ENCODE data around the gene GGCX. TPM values are rescaled to one million over a fixed set of nuclear protein-coding genes. Genes with fewer than 3 reads are reported as not detected.

Gene GGCX
- total RNA-seq, 2 donors from 2014 or later, result 28.4 to 38.4 TPM

DNA sequence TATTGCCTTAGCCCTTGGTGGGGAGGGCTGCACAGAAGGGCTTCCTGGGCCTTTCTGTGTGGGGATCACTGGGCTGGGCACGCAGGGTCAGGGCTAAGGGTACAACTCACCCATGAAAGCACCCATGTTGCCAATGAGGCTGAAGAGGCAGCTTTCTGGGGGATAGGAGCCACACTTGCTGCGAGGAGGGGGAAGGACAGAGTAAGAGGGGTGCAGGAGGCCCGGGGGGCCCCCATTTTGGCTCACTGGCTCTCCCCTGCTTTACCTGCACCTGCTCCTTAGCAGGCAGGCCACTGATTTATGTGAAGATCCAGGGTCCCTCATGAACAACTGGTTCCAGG is 38.9 kb upstream of the GGCX start:
- H3K36me3 ChIP-seq, result peaks cover 15% of the 10 kb centered on the region
- no peak for ATAC-seq (ENCODE audit: insufficient number of reproducible peaks, low FRiP score, low read depth)
- no peaks in the 10 kb centered on the region for H3K9me3 ChIP-seq
- peaks cover 26 to 47% of the 10 kb centered on the region in 2 donors for H3K4me1 ChIP-seq (ENCODE audit: control insufficient read depth in 1 of 2, low read depth in 2 of 2)
- no peak for TF ChIP-seq CTCF (IDR thresholded peaks at IDR 0.05)
- H3K27ac ChIP-seq, result no peak overlapping the region
- no peaks in the 10 kb centered on the region for H3K27me3 ChIP-seq (replicated peaks; ENCODE audit: insufficient read depth)
- DNase-seq (ENCODE audit: low spot score), result no peak
- no peak overlapping the region for H3K4me3 ChIP-seq

DNA sequence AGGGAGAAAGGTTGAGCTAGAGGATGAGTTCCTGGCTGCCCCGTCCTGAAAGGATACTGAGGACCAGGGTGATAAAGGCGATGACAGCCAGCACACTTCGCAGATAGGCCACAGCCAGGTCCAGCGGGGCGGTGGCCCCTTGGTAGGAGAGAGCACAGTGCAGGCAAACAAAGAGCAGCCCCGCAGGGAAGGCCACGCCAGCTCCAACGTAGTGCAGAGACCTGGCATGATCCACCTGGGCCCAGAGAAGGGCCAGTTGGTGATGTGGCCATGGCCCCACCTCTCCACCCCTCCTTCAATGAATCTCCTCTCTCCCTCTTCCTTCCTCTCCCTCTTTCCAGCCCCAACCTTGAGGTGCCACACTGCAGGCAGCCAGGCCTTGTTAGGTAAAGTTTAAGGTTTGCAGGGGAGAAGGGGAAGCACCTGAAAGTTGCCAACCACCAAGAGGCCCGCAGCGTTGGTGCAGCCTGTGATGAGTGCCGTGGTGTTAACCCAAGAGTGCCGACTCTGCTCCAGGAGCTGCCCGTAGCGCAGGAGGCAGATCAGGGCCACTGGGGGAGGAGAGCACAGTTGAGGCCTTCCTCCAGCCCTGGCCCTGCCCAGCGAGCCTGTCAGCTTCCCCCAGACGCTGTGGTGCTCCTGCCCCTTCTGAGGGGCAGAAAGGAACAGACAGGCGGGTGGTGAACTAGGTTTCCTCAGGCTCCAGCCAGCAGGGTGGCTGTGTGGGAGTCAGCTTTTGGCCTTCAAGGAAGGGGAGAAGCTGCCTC is 38.4 kb upstream of the GGCX start:
- Histone ChIP-seq H3K27ac (no peak overlapping the region), H3K4me1 (ENCODE audit: control insufficient read depth in 1 of 2, low read depth in 2 of 2) (peaks cover 26 to 45% of the 10 kb centered on the region in 2 donors), H3K36me3 (peaks cover 15% of the 10 kb centered on the region), H3K27me3 (replicated peaks; ENCODE audit: insufficient read depth) (no peaks in the 10 kb centered on the region), H3K4me3 (no peak overlapping the region), H3K9me3 (no peaks in the 10 kb centered on the region)
- TF ChIP-seq CTCF (IDR thresholded peaks at IDR 0.05), result no peak
- no peak for ATAC-seq (ENCODE audit: insufficient number of reproducible peaks, low FRiP score, low read depth)
- no peak for DNase-seq (ENCODE audit: low spot score)

DNA sequence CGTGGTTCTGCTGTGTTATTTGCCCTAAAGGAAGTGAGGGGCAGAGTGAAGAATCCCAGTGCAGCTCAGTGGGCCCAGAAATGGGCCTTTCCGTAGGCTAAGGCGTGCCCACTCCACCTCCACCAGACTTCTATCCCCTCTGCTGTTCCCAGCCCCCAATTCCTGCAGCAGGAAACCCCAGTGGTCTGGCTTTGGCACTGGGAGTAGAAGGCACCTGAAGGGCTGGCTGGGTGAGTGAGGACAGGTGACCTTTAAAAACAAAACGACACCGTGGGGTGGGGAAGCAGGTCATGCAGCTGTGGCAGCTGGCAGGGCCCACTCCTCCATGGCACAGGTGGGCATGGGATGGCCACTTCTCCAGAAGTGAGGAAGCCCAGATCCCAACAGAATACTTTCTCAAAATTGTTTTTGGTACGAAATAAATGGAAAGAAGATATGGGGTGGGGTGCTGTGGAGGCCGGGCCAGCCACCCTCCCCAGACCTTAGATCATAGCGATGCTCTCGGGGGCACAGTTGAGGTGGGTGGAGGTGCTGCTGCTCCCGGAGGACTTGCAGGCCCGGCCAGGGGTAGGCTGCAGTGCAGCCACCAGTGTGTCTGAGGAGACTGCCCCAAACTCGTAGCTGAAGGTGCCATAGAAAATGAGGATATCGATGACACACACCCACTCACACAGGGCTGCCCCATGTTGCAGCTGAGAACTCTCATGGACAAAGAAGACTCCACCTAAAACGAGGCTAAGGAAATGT is 37.5 kb upstream of the GGCX start:
- peaks cover 22 to 42% of the 10 kb centered on the region in 2 donors for H3K4me1 ChIP-seq (ENCODE audit: control insufficient read depth in 1 of 2, low read depth in 2 of 2)
- no peaks in the 10 kb centered on the region for H3K9me3 ChIP-seq
- TF ChIP-seq CTCF (IDR thresholded peaks at IDR 0.05), result no peak
- no peak overlapping the region for H3K27ac ChIP-seq
- H3K4me3 ChIP-seq, result no peak overlapping the region
- no peaks in the 10 kb centered on the region for H3K27me3 ChIP-seq (replicated peaks; ENCODE audit: insufficient read depth)
- H3K36me3 ChIP-seq, result peaks cover 15% of the 10 kb centered on the region
- no peak for ATAC-seq (ENCODE audit: insufficient number of reproducible peaks, low FRiP score, low read depth)
- no peak for DNase-seq (ENCODE audit: low spot score)

- H3K4me3 ChIP-seq, result no peak overlapping the region
- DNase-seq (ENCODE audit: low spot score), result no peak
- no peak for ATAC-seq (ENCODE audit: insufficient number of reproducible peaks, low FRiP score, low read depth)
- H3K27ac ChIP-seq, result peak overlapping the region in 1 of 2 donors; percentile 94
- H3K36me3 ChIP-seq, result peaks cover 15% of the 10 kb centered on the region
- no peaks in the 10 kb centered on the region for H3K27me3 ChIP-seq (replicated peaks; ENCODE audit: insufficient read depth)
- H3K9me3 ChIP-seq, result no peaks in the 10 kb centered on the region
- no peak for TF ChIP-seq CTCF (IDR thresholded peaks at IDR 0.05)
- H3K4me1 ChIP-seq (ENCODE audit: control insufficient read depth in 1 of 2, low read depth in 2 of 2), result peaks cover 19 to 46% of the 10 kb centered on the region in 2 donors
Observed at GRCh38 chr2:85597241-85597640, 35.9 kb upstream of the GGCX start.

- no peak for ATAC-seq (ENCODE audit: insufficient number of reproducible peaks, low FRiP score, low read depth)
- H3K27me3 ChIP-seq (replicated peaks; ENCODE audit: insufficient read depth), result no peaks in the 10 kb centered on the region
- no peaks in the 10 kb centered on the region for H3K9me3 ChIP-seq
- no peak for TF ChIP-seq CTCF (IDR thresholded peaks at IDR 0.05)
- H3K27ac ChIP-seq, result peak overlapping the region; percentile 85 to 94
- DNase-seq (ENCODE audit: low spot score), result no peak
- peaks cover 20 to 49% of the 10 kb centered on the region in 2 donors for H3K4me1 ChIP-seq (ENCODE audit: control insufficient read depth in 1 of 2, low read depth in 2 of 2)
- H3K36me3 ChIP-seq, result peaks cover 15% of the 10 kb centered on the region
- H3K4me3 ChIP-seq, result peak overlapping the region; percentile 81
Observed at GRCh38 chr2:85596486-85597143, 35.3 kb upstream of the GGCX start.
